Neural cell (in vitro differentiated cells): Measurements from ENCODE around the gene CBFA2T3. TPM values are rescaled to one million over a fixed set of nuclear protein-coding genes. Genes with fewer than 3 reads are reported as not detected.

Source experiments
- H2AFZ ChIP-seq: fragments of 200-600, 300-800 bp; sonication (generic), shearing (Covaris generic); 2 replicates; pipeline ENCODE4 v1.6.0; 2014; ENCODE audit warnings: low read depth, mild to moderate bottlenecking, antibody characterized with exemption, low read length, moderate library complexity
- H3F3A ChIP-seq: fragments of 200-600 bp; shearing (Covaris generic); 2 replicates; pipeline ENCODE4 v1.6.1; 2016; ENCODE audit warnings: mild to moderate bottlenecking, moderate library complexity, mixed read lengths, antibody characterized with exemption, low read length; ENCODE audit not compliant: insufficient read depth, poor library complexity, severe bottlenecking
- H3K27ac ChIP-seq: fragments of 200-600, 300-800 bp; sonication (generic), shearing (Covaris generic); 2 replicates; pipeline ENCODE4 v1.5.1; 2014; ENCODE audit warnings: mild to moderate bottlenecking, low read length, moderate library complexity
- H3K27me3 ChIP-seq: fragments of 300-800, 200-600 bp; sonication (generic), shearing (Covaris generic); 2 replicates; pipeline ENCODE4 v1.6.0; 2014; ENCODE audit warnings: mild to moderate bottlenecking, low read depth, low read length, moderate library complexity; ENCODE audit not compliant: insufficient read depth
- H3K36me3 ChIP-seq: fragments of 300-800, 200-600 bp; sonication (generic), shearing (Covaris generic); 2 replicates; pipeline ENCODE4 v1.5.1; 2014; ENCODE audit warnings: mild to moderate bottlenecking, antibody characterized with exemption, low read length, moderate library complexity; ENCODE audit not compliant: insufficient read depth
- H3K4me2 ChIP-seq: fragments of 300-800, 200-600 bp; sonication (generic), shearing (Covaris generic); 2 replicates; pipeline ENCODE4 v1.6.0; 2014; ENCODE audit warnings: mild to moderate bottlenecking, low read length
- H3K4me3 ChIP-seq: fragments of 300-800, 200-600 bp; sonication (generic), shearing (Covaris generic); 2 replicates; pipeline ENCODE4 v1.5.1; 2014; ENCODE audit warnings: mild to moderate bottlenecking, low read length, moderate library complexity
- H3K79me2 ChIP-seq: fragments of 200-600 bp; shearing (Covaris generic); replicated peaks from 2 replicates; pipeline ENCODE4 v1.6.0; 2014; ENCODE audit warnings: mild to moderate bottlenecking, low read length, moderate library complexity; ENCODE audit not compliant: insufficient read depth
- H3K9ac ChIP-seq: fragments of 300-800, 200-600 bp; sonication (generic), shearing (Covaris generic); 2 replicates; pipeline ENCODE4 v1.6.1; 2016; ENCODE audit warnings: mild to moderate bottlenecking, low read length, mixed read lengths
- H3K9me2 ChIP-seq: fragments of 200-600 bp; shearing (Covaris generic); 2 replicates; pipeline ENCODE4 v1.6.1; 2016; ENCODE audit warnings: mild to moderate bottlenecking, low read length, mixed read lengths; ENCODE audit not compliant: insufficient read depth
- H3K9me3 ChIP-seq: fragments of 200-600, 300-800 bp; sonication (generic), shearing (Covaris generic); 2 replicates; pipeline ENCODE4 v1.6.1; 2016; ENCODE audit warnings: mild to moderate bottlenecking, mixed run types, low read length, moderate library complexity, mixed read lengths
- H4K20me1 ChIP-seq: fragments of 200-600 bp; shearing (Covaris generic); 2 replicates; pipeline ENCODE4 v1.6.1; 2016; ENCODE audit warnings: mild to moderate bottlenecking, mixed run types; ENCODE audit not compliant: insufficient read depth
- CTCF ChIP-seq: fragments of 450-650 bp; IDR thresholded peaks from 2 replicates; pipeline ENCODE4 v1.5.1; 2014; ENCODE audit warnings: antibody characterized with exemption, mild to moderate bottlenecking, moderate library complexity; ENCODE audit not compliant: poor library complexity, severe bottlenecking
- EP300 ChIP-seq: fragments of 450-650 bp; conservative IDR thresholded peaks from 2 replicates; pipeline ENCODE4 v1.6.1; 2014; ENCODE audit warnings: antibody characterized with exemption, mild to moderate bottlenecking, moderate library complexity; ENCODE audit not compliant: poor library complexity, severe bottlenecking
- EZH2 ChIP-seq: fragments of 200-600, 300-800 bp; shearing (Covaris generic), sonication (generic); IDR thresholded peaks from 2 replicates; pipeline ENCODE4 v1.6.1; 2014; ENCODE audit warnings: antibody characterized with exemption, low read length, borderline replicate concordance, mild to moderate bottlenecking; ENCODE audit not compliant: insufficient read depth, poor library complexity, severe bottlenecking
- MXI1 ChIP-seq: fragments of 450-650 bp; conservative IDR thresholded peaks from 2 replicates; pipeline ENCODE4 v1.6.1; 2014; ENCODE audit warnings: antibody characterized with exemption, mild to moderate bottlenecking; ENCODE audit not compliant: poor library complexity, severe bottlenecking
- POLR2AphosphoS5 ChIP-seq: IDR thresholded peaks from 2 replicates; pipeline ENCODE4 v1.6.1; 2012
- RAD21 ChIP-seq: fragments of 450-650 bp; conservative IDR thresholded peaks from 2 replicates; pipeline ENCODE4 v1.6.1; 2014; ENCODE audit warnings: antibody characterized with exemption, mild to moderate bottlenecking, moderate library complexity
- REST ChIP-seq: IDR thresholded peaks from 2 replicates; pipeline ENCODE4 v1.6.1; 2012; ENCODE audit warnings: borderline replicate concordance
- SMC3 ChIP-seq: fragments of 450-650 bp; conservative IDR thresholded peaks from 2 replicates; pipeline ENCODE4 v1.6.1; 2014; ENCODE audit warnings: antibody characterized with exemption, mild to moderate bottlenecking, moderate library complexity; ENCODE audit not compliant: poor library complexity
- TAF1 ChIP-seq: IDR thresholded peaks from 2 replicates; pipeline ENCODE4 v1.6.1; 2012; ENCODE audit warnings: low read depth
- polyA plus RNA-seq: library from polyadenylated mRNA; depleted of rRNA; stranded (reverse); fragments of >200 nt; gene quantifications from 2 replicates; pipeline ENCODE4 v1.2.3, GENCODE V29; 2014

The CBFA2T3 gene
- polyA plus RNA-seq, 1 donor from 2014 or later, result 2.1 TPM

- no peak overlapping the region for H3K9ac ChIP-seq
- no peak overlapping the region for H3K4me2 ChIP-seq
- H3K27ac ChIP-seq, result no peak overlapping the region
- H3K9me3 ChIP-seq, result no peaks in the 10 kb centered on the region
- no peaks in the 10 kb centered on the region for H3K36me3 ChIP-seq
- no peaks in the 10 kb centered on the region for H4K20me1 ChIP-seq
- TF ChIP-seq CTCF (no peak), REST (no peak), EZH2 (no peak), TAF1 (no peak), MXI1 (no peak), RAD21 (no peak), POLR2AphosphoS5 (no peak), SMC3 (no peak), EP300 (no peak)
- H3K27me3 ChIP-seq, result no peaks in the 10 kb centered on the region
- no peak overlapping the region for H3K4me3 ChIP-seq
- no peaks in the 10 kb centered on the region for H3F3A ChIP-seq
- no peak overlapping the region for H2AFZ ChIP-seq
- H3K79me2 ChIP-seq, result no peaks in the 10 kb centered on the region
- no peaks in the 10 kb centered on the region for H3K9me2 ChIP-seq
These were observed 140.2 kb downstream of the CBFA2T3 start for GRCh38 chr16:88836791-88837190.

- no peak for TF ChIP-seq TAF1
- no peak for TF ChIP-seq CTCF
- TF ChIP-seq POLR2AphosphoS5, result no peak
- TF ChIP-seq SMC3, result no peak
- TF ChIP-seq EZH2, result no peak
- TF ChIP-seq REST, result no peak
- TF ChIP-seq RAD21, result no peak
- no peak for TF ChIP-seq MXI1
- no peak for TF ChIP-seq EP300
- Histone ChIP-seq H3K9me3 (no peaks in the 10 kb centered on the region), H3K4me3 (no peak overlapping the region), H3K4me2 (no peak overlapping the region), H3F3A (no peaks in the 10 kb centered on the region), H3K36me3 (no peaks in the 10 kb centered on the region), H3K9ac (no peak overlapping the region), H2AFZ (no peak overlapping the region), H4K20me1 (no peaks in the 10 kb centered on the region), H3K27me3 (no peaks in the 10 kb centered on the region), H3K79me2 (no peaks in the 10 kb centered on the region), H3K27ac (no peak overlapping the region), H3K9me2 (no peaks in the 10 kb centered on the region)
These were observed 141.2 kb downstream of the CBFA2T3 start for GRCh38 chr16:88835818-88836217.
